Activated naive CD8-positive, alpha-beta T cell (primary cell): Measurements from ENCODE around the gene STPG1.

Experiments
- H3K27ac Mint-ChIP-seq: one replicate; pipeline ENCODE4 v1.8.0; 2021; ENCODE audit warnings: mixed read lengths
- H3K27me3 Mint-ChIP-seq: one replicate; pipeline ENCODE4 v1.8.0; 2021; ENCODE audit warnings: mixed read lengths
- H3K36me3 Mint-ChIP-seq: one replicate; pipeline ENCODE4 v1.8.0; 2021; ENCODE audit warnings: mixed read lengths
- H3K4me1 Mint-ChIP-seq: one replicate; pipeline ENCODE4 v1.8.0; 2021; ENCODE audit warnings: low read depth, mixed read lengths
- H3K4me3 Mint-ChIP-seq: one replicate; pipeline ENCODE4 v1.8.0; 2021; ENCODE audit warnings: mild to moderate bottlenecking, mixed read lengths
- H3K9me3 Mint-ChIP-seq: one replicate; pipeline ENCODE4 v1.8.0; 2021; ENCODE audit warnings: low read depth, mixed read lengths

Gene STPG1

GRCh38 chr1:24379733-24380315 lies 33.8 kb downstream of the STPG1 start:
- H3K9me3 Mint-ChIP-seq, result no peaks in the 10 kb centered on the region
- peaks cover 5% of the 10 kb centered on the region for H3K4me1 Mint-ChIP-seq
- no peak overlapping the region for H3K4me3 Mint-ChIP-seq
- no peaks in the 10 kb centered on the region for H3K27me3 Mint-ChIP-seq
- H3K27ac Mint-ChIP-seq, result no peak overlapping the region
- H3K36me3 Mint-ChIP-seq, result peaks cover 13% of the 10 kb centered on the region

GRCh38 chr1:24374891-24375786 lies 38.4 kb downstream of the STPG1 start:
- Mint-ChIP-seq H3K27me3 (no peaks in the 10 kb centered on the region), H3K4me3 (no peak overlapping the region), H3K36me3 (peaks cover 13% of the 10 kb centered on the region), H3K27ac (no peak overlapping the region), H3K4me1 (no peaks in the 10 kb centered on the region), H3K9me3 (no peaks in the 10 kb centered on the region)

GRCh38 chr1:24373710-24374109 lies 39.9 kb downstream of the STPG1 start:
- peaks cover 11% of the 10 kb centered on the region for H3K36me3 Mint-ChIP-seq
- no peak overlapping the region for H3K27ac Mint-ChIP-seq
- H3K4me1 Mint-ChIP-seq, result no peaks in the 10 kb centered on the region
- no peaks in the 10 kb centered on the region for H3K9me3 Mint-ChIP-seq
- H3K4me3 Mint-ChIP-seq, result no peak overlapping the region
- no peaks in the 10 kb centered on the region for H3K27me3 Mint-ChIP-seq

- H3K4me1 Mint-ChIP-seq, result no peaks in the 10 kb centered on the region
- H3K27me3 Mint-ChIP-seq, result no peaks in the 10 kb centered on the region
- H3K27ac Mint-ChIP-seq, result no peak overlapping the region
- H3K36me3 Mint-ChIP-seq, result peaks cover 10% of the 10 kb centered on the region
- H3K9me3 Mint-ChIP-seq, result no peaks in the 10 kb centered on the region
- no peak overlapping the region for H3K4me3 Mint-ChIP-seq
Observed at GRCh38 chr1:24373044-24373443, 40.5 kb downstream of the STPG1 start.

- no peaks in the 10 kb centered on the region for H3K27me3 Mint-ChIP-seq
- no peak overlapping the region for H3K4me3 Mint-ChIP-seq
- no peaks in the 10 kb centered on the region for H3K9me3 Mint-ChIP-seq
- H3K27ac Mint-ChIP-seq, result no peak overlapping the region
- H3K4me1 Mint-ChIP-seq, result peaks cover 9% of the 10 kb centered on the region
- peaks cover 10% of the 10 kb centered on the region for H3K36me3 Mint-ChIP-seq
Observed at GRCh38 chr1:24369801-24370200, 43.8 kb downstream of the STPG1 start.

- H3K36me3 Mint-ChIP-seq, result peaks cover 10% of the 10 kb centered on the region
- H3K4me1 Mint-ChIP-seq, result peaks cover 10% of the 10 kb centered on the region
- no peak overlapping the region for H3K4me3 Mint-ChIP-seq
- no peaks in the 10 kb centered on the region for H3K27me3 Mint-ChIP-seq
- no peak overlapping the region for H3K27ac Mint-ChIP-seq
- no peaks in the 10 kb centered on the region for H3K9me3 Mint-ChIP-seq
Observed at GRCh38 chr1:24369199-24369598, 44.4 kb downstream of the STPG1 start.

GRCh38 chr1:24366707-24367106 lies 46.9 kb downstream of the STPG1 start:
- peaks cover 10% of the 10 kb centered on the region for H3K36me3 Mint-ChIP-seq

GRCh38 chr1:24364975-24365678 lies 48.5 kb downstream of the STPG1 start:
- Mint-ChIP-seq H3K4me1 (peaks cover 10% of the 10 kb centered on the region), H3K9me3 (no peaks in the 10 kb centered on the region), H3K27me3 (no peaks in the 10 kb centered on the region), H3K4me3 (no peak overlapping the region), H3K27ac (peak overlapping the region; percentile 38), H3K36me3 (peaks cover 12% of the 10 kb centered on the region)

More at GRCh38 chr1:24366707-24367106, 46.9 kb downstream of the STPG1 start:
- Mint-ChIP-seq H3K27me3 (no peaks in the 10 kb centered on the region), H3K4me1 (peaks cover 10% of the 10 kb centered on the region), H3K9me3 (no peaks in the 10 kb centered on the region), H3K4me3 (no peak overlapping the region), H3K27ac (no peak overlapping the region)

- H3K4me3 Mint-ChIP-seq, result no peak overlapping the region
- H3K27ac Mint-ChIP-seq, result no peak overlapping the region
- peaks cover 10% of the 10 kb centered on the region for H3K4me1 Mint-ChIP-seq
- no peaks in the 10 kb centered on the region for H3K27me3 Mint-ChIP-seq
- H3K9me3 Mint-ChIP-seq, result no peaks in the 10 kb centered on the region
- H3K36me3 Mint-ChIP-seq, result peaks cover 9% of the 10 kb centered on the region
Observed at GRCh38 chr1:24364605-24364974, 49.0 kb downstream of the STPG1 start.

GRCh38 chr1:24363994-24364393 lies 49.6 kb downstream of the STPG1 start:
- peaks cover 8% of the 10 kb centered on the region for H3K36me3 Mint-ChIP-seq
- H3K4me3 Mint-ChIP-seq, result no peak overlapping the region
- peaks cover 10% of the 10 kb centered on the region for H3K4me1 Mint-ChIP-seq
- no peaks in the 10 kb centered on the region for H3K9me3 Mint-ChIP-seq
- no peaks in the 10 kb centered on the region for H3K27me3 Mint-ChIP-seq
- H3K27ac Mint-ChIP-seq, result no peak overlapping the region

- Mint-ChIP-seq H3K36me3 (peaks cover 8% of the 10 kb centered on the region), H3K9me3 (no peaks in the 10 kb centered on the region), H3K27me3 (no peaks in the 10 kb centered on the region), H3K27ac (no peak overlapping the region), H3K4me1 (peaks cover 10% of the 10 kb centered on the region), H3K4me3 (no peak overlapping the region)
Observed at GRCh38 chr1:24362982-24363614, 50.5 kb downstream of the STPG1 start.

GRCh38 chr1:24362396-24362795 lies 51.2 kb downstream of the STPG1 start:
- H3K27ac Mint-ChIP-seq, result no peak overlapping the region
- H3K4me3 Mint-ChIP-seq, result no peak overlapping the region
- H3K4me1 Mint-ChIP-seq, result peaks cover 10% of the 10 kb centered on the region
- H3K9me3 Mint-ChIP-seq, result no peaks in the 10 kb centered on the region
- H3K36me3 Mint-ChIP-seq, result peaks cover 10% of the 10 kb centered on the region
- H3K27me3 Mint-ChIP-seq, result no peaks in the 10 kb centered on the region

GRCh38 chr1:24361811-24362210 lies 51.8 kb downstream of the STPG1 start:
- Mint-ChIP-seq H3K4me3 (no peak overlapping the region), H3K27me3 (no peaks in the 10 kb centered on the region), H3K9me3 (no peaks in the 10 kb centered on the region), H3K36me3 (peaks cover 7% of the 10 kb centered on the region), H3K4me1 (peaks cover 10% of the 10 kb centered on the region), H3K27ac (no peak overlapping the region)

GRCh38 chr1:24360681-24361080 lies 52.9 kb downstream of the STPG1 start:
- Mint-ChIP-seq H3K27ac (no peak overlapping the region), H3K27me3 (no peaks in the 10 kb centered on the region), H3K36me3 (peaks cover 7% of the 10 kb centered on the region), H3K4me3 (no peak overlapping the region), H3K9me3 (no peaks in the 10 kb centered on the region), H3K4me1 (peaks cover 10% of the 10 kb centered on the region)

GRCh38 chr1:24357038-24357437 lies 56.5 kb downstream of the STPG1 start:
- H3K27ac Mint-ChIP-seq, result no peak overlapping the region
- H3K9me3 Mint-ChIP-seq, result no peaks in the 10 kb centered on the region
- H3K27me3 Mint-ChIP-seq, result no peaks in the 10 kb centered on the region
- H3K4me1 Mint-ChIP-seq, result peaks cover 3% of the 10 kb centered on the region
- H3K36me3 Mint-ChIP-seq, result peaks cover 7% of the 10 kb centered on the region
- H3K4me3 Mint-ChIP-seq, result no peak overlapping the region
